NCI-H526 (cell line): ENCODE measurements around the gene RPS6KA2.

Source experiments
- DNase-seq, 2 experiments: peaks; one replicate each; lab custom pipeline; 2025; lab: John Stamatoyannopoulos, UW

RPS6KA2 gene

DNA sequence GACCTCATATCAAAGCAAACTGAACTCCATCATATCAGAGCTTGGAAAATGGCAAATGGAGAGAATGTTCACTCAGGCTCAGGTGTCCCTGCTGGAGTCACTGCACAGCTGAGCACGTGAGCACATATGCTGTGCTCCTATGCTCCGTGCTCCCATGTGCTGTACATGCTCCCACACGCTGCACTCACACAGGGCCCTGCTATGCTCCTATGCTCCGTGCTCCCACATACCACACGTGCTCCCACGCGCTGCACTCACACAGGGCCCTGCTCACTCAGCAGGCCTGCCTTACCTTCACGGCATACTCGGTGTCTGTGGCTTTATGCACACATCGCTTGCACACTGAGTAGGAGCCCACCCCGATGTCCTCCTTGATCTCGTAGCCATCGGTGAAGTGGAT lies 178.6 kb downstream of the RPS6KA2 start:
- no peak for DNase-seq

DNA sequence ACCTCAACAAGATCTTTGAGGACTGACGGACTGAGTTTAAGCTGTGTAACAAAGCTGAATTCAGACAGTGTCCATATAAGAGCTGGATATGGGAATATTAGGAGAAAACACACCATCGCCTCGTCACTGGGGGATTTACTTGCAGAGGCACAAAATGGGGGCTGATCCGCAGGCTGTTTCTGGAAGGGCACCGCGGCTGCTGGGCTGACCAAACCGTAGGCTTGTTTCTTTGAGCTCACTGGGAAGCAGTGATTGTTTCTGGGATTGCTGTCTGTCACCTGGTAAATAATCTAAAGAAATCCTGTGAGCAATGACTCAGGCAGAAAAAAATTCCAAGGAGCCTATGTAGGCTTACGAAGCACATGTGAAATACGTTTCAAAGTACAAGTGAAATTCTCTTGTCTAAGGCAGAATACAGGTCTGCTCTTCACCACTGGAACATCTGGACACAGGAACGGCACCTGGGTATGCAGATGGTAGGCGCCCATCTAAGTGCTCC lies 180.4 kb downstream of the RPS6KA2 start:
- DNase-seq = no peak

DNA sequence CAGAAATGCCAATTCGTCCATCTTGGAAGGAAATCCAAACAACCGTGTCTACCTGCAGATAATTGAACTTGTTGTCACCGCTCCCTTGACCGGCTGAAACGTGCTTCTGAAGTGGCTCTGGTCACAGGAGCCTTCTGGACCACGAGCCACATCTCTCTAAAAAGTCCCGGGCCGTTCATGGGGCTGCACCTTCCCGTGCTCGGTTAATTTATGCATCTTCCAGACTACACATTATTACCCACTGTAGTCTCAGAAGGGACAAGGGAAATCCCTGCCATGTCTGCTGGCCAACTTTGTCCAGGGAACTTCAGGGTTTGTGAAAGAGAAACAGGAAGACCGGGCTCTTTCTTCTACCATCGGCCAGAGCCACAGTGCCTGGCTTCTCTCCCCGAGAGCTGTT lies 180.9 kb downstream of the RPS6KA2 start:
- DNase-seq = no peak

DNA sequence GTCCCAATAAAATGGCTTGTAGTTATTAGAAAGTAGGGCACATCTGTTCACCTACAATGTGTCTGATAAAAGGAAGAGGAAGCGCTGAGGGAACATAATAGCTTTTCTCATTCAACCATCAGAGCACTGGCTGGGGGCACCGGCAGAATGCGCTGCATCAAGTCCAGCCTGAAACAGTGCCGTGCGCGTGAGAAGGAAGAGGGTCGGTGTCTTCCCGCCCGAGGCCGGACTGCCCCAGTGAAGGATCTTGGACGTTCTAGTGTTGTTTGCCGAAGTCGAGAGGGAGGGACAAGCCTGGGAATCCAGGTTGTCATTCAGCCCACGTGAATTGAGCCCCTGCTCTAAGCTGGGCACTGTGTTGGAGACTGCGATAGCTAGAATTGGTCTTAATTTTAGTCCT lies 182.6 kb downstream of the RPS6KA2 start:
- DNase-seq = no peak

DNA sequence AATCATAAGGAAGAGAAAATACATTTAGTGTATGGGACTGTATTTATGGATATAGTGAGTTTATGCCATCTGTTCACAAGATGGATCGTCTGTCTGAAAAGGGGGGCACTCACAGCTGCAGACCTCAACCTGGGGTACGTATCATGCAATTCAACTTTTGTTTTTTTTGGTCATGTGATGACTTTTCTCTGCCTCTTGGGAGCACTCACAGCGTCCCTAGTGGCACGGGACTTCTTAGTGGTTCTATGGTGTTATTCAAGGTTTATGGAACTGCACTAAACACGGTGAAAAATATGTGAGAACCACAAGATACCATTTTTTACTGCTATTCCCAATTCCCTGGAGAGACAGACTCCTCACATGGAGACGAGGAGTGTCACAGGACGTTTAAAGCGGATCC lies 183.9 kb downstream of the RPS6KA2 start:
- no peak for DNase-seq

DNA sequence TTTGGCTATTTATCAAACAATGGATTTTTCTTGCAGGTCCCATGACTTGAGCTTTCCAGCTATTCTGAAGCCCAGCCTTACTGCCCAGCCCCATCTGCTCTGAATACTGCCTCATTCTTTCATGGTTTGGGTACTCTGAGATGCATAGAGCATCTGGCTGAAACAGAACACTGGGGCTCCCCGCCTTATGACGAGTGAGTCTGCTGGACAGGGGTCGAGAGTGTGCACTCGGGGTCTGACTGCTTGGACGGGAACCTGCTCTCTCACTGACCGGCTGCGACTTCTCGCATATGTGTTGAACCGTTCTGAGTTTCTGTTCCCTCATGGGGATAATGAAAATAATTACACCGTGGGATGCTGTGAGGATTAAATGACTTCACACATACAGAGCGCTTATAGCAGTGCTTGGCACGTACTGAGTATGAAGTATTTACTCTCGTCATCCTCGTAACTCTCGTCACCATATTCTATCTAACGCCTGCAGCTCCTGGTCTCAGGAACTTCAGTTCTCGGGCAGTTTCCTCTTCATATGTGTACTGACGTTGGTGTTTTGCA lies 184.8 kb downstream of the RPS6KA2 start:
- no peak for DNase-seq

DNA sequence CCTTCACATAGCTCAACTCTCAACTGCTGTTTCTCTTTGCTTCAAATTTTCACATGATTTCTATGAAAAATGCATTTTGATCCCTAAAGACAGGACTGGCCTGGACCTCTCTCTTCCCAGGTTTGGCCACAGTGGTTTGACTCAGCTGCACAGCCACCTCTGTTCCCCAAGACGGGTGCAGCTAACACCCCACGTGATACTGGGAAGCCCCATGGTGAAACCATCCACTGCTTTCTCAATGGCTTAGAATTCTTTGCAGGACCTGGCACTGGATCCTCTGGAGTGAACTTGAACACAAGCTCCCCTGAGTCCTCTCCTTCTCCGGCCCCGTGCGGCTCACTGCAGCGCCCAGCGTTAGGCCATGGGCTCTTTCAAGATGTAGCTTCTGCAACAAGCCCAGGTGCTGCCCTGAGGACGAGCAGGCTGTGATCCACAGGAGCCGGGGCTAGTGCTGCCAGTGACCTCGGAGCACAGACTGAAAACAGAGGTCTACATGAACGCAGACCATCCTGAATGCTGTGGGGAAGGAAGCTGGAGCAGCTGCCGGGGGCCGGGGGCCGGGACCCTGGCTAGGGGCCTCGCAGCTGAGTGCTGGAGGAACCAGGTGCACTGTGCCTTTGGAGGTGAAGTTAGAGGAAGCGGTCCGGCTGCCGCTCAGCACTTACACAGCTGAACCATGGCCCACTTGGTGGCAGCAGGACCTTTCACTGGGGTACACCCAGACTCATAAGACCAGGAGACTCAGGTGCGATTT lies 185.5 kb downstream of the RPS6KA2 start:
- peak in 1 of 2 experiments; percentile 15 for DNase-seq

DNA sequence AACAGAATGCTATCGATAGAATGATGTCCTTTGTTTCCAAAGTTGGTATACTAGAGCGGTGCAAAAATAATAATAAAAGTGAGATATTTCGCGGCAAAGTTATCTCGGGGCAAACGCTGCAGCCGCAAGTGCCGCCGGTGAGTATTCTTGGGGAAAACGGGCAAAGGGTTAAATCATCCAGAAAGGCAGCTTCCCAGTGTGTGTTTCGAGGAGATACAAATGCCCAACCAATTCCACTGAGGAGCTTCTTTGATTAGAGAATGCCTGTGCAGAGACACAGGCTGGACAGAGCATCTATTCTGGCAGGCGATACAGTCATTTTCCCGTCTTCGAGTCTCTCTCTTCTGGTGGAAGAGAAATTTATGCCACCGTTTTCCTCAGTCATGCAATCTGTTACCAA lies 186.3 kb downstream of the RPS6KA2 start:
- DNase-seq = no peak

DNA sequence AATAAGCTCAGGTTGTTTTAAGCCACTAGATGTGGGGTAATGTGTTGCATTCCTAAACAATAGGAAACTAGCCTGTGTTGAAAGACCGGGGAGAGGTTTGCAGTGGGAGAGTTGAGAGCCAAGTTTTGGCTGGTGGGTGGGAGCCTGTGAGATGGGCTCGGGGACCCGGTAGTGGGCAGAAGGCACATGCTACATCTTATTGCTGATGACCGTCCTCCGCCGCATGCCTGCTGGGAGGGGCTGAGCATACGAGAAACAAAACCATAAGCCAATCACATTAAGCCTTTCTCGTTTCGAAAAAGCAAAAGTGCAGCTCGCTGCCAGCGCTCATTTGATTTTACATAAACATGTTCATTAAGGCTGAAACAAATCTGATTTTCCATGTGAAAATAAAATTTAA lies 186.9 kb downstream of the RPS6KA2 start:
- DNase-seq = no peak

DNA sequence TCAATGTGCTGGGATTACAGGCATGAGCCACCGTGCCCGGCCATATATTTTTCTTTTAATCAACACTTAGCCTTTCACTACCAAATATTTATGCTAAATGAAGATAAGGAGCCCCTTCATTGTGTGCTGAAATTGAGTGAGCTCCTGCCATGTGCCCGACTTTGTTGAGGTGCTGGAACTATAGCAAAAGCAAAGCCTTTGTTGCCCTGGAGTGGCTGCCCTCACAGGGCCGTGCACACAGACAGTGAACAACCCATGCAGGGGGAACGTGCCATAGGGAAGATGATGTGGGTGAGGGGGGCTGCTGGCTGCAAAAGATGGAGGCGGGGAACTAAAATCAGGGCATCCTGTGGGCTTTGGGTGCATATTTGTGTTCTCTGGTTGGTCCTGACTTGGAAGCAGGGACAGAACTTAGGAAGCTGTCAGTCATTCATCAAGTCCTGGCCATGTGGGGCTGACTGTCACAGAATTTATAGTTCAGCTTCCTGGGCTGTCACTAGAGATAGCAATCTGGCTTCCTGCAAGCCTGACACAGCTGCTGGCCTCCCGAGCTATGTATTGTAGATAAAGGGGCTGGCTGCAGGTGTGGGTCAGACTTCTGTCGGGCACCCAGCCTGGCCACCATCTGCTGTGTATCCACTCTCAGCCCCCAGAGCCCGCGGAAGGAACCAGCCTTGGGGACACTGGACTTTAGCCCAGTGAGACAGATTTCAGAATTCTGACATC lies 187.5 kb downstream of the RPS6KA2 start:
- no peak for DNase-seq

DNA sequence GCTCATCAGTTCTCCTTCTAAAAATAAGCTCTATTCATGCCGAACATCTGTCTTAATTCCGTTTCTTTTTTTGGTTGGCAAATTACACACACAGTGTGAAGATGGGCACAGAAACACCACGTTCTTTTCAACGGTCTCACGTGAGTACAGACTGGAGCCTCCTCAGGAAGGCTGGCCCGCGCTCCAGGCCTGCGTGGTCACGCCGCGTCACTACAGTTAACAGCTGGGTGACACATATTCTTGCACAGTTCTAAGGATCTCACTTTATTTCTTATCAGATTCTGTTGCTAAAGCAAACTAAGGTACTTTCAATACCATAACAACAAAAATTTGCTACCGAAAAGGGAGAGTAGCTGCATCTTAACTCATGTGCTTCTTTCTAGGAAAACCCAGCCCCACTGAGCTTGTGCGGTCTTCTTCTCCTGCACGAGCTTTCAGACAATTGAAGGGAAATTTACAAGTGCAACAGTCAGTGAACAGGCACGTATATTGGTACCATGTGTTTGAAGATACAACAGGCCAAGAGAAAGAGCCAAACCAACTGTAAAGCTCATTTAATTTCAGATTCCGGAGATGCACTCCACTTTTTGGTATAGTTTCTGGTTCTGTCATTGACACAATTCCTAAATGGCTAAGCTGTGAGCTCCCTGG lies 188.7 kb downstream of the RPS6KA2 start:
- no peak for DNase-seq

DNA sequence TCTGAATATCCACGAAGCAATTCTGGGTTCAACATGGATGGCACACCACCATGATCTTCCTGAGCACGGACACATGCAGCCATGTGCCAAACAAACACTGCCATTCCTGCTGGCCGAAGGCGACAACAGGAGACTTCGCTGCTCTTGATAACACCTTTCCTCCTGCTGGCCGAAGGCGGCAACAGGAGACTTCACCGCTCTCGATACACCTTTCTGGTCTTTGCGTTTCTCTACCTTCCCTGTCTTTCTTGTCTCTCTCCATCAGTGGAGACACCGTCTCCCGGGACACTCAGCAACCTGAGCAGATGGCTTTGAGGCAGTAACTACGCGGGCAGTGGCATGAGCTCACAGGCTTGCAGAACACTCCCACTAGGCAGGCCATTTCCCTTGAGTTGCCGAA lies 189.4 kb downstream of the RPS6KA2 start:
- no peak for DNase-seq

DNA sequence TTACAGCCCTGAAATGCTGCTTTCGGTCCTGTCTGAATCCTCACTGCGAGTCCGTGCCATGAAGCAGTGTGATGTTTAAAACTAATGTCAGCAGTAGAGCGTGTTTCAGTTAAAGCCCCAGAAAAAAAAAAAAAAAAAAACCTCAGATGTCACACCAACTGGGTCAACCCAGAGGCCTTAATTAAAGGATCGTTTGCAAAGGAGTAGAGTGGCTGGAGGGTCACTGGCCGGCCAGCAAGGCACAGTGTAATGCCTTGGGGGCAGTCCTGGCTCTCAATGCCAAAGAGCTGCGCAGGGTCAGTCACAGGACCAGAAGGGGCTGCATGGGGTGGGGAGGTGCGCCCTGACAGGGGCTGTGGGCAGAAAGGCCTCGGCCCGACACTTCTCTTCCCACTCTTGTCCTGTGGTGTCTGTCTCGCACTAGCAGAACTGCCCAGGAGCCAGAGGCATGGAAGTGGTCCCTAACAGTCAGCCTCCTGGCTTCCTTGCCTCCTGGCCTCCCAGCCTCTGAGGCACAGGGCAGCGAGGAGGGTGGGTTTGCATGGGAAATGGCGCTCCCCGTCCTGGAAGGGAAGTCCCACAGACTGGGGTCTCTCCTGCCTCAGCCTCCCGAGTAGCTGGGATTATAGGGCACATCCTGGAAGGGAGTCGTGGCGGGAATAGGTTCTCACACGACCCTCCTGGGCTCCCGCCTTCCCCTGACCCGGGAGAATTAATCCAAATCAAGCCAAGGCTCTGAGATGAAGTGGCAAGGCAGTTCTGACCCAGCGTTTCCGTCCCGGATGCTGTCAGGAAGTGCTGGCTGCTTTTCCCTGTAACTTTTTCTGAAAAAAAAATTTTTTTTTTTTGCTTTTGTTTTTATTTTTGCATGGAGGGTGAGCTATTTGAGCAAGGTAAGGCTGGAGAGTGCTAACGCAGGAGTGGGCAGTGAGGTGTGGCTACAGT lies 190.6 kb downstream of the RPS6KA2 start:
- DNase-seq = no peak

DNA sequence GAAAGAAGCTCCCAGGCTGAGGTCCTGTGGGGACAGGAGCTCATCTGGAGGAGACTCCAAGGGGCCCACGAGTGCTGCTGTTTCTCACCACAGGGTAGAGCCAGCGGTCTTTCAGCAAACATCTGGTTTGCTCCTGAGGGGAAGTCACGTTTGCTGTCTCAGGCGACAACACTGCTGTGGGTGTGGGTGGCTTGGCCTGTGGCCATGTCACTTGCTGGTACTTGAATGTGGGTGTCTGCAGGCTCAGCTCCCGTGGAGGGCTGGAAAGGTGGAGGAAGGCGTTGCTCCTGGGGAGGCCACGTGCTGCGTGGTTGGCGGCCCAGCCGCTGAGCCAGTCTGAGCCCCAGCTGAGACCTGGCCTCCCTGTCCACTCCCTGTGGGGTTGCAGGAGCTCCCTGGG lies 191.5 kb downstream of the RPS6KA2 start:
- no peak for DNase-seq

DNA sequence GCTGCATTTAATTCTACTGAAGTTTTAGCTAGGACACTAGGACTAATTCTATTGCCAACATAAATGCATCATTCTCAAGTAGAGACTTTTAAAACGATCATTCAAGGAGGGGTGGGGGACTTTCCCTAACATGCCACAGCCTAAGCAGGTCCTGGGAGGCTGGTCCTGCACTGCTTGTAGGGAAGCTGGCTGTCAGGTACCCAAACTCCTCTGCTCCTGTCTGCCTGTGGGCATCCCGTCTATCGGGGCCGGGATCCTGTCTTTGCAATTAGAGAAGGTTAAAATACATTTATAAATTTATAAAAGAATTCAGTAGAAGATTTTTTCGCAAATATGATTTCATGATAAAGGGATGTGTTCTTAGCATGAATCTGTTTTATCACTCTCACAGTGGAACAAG lies 192.7 kb downstream of the RPS6KA2 start:
- no peak for DNase-seq

DNA sequence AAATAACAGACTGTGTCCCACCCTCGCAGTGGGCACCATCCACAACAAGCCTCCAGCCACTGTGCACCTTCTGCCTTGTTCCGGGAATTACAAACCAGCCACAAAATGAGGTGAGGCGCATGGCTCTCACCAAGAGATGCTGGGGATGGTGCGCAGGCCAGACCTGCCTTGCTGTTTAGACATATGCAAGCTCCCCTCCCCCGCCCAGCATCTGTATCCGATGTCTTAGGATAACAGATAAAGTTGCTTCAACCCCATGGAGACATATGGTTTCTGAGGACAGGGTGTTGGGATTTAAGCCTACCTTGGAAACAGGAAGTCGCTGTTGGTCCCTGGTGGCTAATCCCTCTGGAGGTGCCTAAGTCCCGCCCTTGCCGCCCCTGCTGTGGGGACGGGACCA lies 194.0 kb downstream of the RPS6KA2 start:
- DNase-seq = no peak

DNA sequence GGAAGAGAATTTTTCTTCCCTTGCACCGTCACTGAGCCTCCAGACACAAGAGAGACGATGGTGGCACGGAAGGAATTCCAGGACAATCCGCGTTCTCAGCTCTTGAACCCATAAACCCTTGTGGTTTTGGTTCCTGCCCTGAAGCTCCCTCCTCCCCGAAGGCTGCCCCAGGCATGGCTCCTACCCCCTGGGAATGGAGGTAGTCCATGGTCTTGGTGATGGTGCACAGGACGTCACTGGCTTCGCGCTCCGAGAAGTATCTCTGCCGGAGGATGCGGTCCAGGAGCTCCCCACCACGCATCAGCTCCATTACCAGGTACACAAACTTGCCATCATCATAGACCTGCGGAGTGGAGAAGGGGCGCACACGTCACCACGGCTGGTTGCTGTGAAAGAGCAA lies 196.8 kb downstream of the RPS6KA2 start:
- no peak for DNase-seq

DNA sequence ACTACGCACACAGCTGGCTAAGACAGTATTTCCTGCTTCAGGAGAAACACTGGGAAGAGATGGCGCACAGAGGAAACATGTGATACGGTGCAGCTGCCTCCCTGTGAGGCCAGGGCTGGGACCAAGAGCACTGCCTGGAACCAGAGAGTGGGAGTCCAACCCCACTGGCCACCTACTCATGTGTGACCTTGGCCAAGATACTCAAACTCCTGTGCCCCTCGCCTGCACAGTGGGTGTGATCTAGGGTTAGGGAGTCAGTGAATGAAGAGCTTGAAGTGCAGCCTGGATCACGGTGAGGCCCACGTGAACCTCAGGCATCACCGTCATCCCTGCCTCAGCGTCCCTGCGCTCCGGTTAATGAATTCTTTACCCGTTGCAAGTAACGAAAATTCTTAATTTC lies 202.6 kb downstream of the RPS6KA2 start:
- DNase-seq = no peak

DNA sequence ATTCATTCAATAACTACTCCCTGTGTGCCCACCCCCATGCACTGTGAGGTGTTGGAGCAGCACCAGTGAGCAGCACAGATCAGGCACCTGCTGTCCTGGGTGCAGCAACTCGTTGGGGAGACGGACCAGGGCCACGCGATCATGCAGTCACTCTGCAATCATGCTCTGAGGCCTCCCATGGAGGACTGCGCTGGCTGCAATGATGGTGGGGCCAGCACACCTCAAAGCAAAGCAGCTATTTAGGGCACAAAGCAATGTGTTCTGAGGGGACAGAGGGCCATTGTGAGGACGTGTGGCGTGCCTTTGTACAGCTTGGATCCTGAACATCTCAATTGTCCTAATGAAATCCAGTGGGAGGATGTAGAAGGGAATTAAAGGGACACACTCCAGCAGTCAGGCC lies 203.3 kb downstream of the RPS6KA2 start:
- no peak for DNase-seq

DNA sequence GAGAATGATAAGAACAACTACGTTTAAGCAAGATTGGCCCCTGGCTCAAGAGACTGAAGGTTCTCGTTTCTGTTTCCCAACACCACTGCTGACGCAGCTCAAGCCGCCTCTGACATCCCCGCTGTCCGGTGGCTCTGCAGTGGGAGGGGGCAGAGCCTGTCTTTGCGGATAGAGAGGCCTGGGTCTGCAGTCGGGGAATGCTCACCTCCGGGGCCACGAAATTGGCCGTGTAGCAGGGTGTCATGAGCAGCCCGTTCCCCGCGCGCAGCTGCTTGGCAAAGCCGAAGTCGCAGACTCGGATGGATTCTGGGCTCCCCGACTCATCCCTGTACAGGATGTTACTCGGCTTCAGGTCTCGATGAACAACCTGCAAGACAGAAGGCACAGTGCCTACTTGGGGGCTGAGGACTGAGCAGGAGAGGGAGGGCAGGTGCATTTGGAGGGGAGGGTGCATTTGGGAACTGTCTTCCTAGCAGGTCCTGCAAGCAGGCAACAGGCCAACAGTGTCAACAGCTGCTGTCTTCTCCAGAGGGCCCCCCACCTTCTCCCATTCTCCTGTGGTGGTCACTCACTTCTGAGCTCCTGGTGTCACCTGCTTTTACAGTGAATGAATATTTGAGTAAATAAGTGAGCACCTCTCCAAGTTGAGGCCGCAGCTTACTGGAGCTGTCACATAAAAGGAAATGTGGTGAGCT lies 203.9 kb downstream of the RPS6KA2 start:
- DNase-seq = no peak
